Muscle of arm (tissue), 12 donors: ENCODE measurements around the gene DAG1. TPM values are rescaled to one million over a fixed set of nuclear protein-coding genes. Genes with fewer than 3 reads are reported as not detected.

Experiments
- DNase-seq: peaks from one replicate; pipeline ENCODE4 v3.0.0-alpha.2; 2013
- polyA plus RNA-seq, 12 donors: library from polyadenylated mRNA; unstranded; fragments of 120-200 nt; gene quantifications; one replicate each; pipeline ENCODE4 v1.2.1, GENCODE V29; 2013; ENCODE audit not compliant: insufficient read length in 12 of 12

The DAG1 gene
- polyA plus RNA-seq, 12 donors, result 108 to 281 (median 232) TPM; not detected in 1

DNA sequence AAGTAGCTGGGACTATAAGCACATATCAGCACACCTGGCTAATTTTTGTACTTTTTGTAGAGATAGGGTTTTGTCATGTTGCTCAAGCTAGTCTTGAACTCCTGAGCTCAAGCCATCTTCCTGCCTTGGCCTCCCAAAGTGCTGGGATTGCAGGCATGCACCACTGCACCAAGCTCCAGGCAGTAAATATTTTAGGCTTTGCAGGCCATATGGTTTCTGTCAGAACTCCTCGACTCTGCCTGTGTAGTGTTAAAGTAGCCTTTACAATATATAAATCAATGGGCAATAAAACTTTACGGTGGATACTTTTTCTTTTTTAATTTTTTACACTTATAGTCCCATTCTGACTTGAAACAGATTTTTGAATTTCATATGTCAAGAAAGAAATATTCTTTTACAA lies 41.6 kb downstream of the DAG1 start:
- no peak for DNase-seq

GRCh38 chr3:49512781-49513355 lies 42.8 kb downstream of the DAG1 start:
- no peak for DNase-seq

DNA sequence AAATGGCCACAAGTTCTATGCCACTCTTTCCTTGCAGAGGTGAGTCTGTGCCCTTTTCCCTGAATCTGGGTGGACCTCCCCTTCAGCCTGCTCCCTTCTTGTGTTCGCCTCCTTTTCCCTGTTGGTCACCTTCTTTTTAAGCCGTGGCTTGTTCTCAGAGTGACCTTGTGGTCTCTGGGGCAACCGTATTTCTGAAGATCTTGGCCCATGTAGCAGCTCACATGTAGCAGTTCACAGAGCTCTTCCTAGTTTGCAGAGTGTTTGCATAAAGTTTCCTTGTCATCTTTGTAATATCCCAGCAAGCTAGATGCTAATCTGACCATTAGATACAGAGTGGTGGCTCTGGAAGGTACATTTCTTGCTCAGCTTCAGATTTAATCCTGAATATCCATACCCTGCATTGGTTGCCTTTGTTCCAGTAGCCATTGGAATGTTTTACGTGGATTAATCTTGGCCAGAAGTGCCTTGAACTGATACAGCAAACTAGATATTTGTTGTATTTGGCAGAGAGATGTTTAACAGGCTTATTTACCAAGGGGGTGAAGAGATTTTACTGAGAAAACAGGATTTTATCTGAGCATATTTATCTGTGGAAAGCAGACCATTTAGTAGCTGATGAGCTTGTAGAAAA lies 43.5 kb downstream of the DAG1 start:
- DNase-seq, result no peak

DNA sequence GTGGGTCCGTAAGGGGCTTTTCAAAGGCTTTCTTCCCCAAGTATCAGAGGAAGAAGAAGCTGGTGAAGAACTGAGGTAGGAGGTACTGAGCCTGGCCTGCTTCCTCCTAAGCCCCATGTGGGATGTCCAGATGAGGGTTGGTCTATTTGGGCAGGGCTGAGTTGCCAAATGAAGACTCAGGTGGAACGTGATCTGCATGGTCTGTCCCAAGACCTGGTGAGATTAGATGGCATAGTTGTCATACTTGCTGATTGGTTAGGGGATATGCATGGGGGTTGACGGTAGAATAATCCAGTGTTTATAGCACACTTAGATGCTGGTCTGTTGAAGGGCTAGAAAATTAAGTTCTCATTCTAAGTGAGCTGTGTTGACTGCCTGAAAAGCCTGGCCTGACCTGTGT lies 47.9 kb downstream of the DAG1 start:
- DNase-seq, result no peak

- DNase-seq, result no peak
Observed at GRCh38 chr3:49518441-49518840, 48.4 kb downstream of the DAG1 start.

GRCh38 chr3:49519296-49519695 lies 49.2 kb downstream of the DAG1 start:
- DNase-seq, result no peak

DNA sequence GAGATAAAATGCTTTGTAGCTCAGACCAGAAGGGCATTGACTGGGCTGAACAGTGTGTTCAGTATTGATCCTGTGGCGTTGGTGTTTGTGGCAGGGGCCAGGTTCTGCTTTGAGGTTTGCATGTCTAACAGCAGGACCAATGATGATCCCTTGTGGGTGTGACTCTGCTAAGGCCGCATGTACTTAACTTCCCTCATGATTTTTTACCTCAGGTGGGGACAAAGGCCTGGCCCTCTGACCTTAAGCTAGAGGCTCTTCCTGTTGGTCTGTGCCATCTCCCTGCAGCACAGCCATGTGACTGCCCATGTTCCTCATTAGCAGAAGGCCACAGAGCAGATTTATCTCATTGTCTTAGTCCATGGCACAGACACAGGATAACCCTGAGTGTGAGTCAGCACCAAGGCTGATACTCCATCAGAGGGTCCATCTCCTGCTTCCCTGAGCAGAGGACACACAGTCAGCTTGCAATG lies 49.9 kb downstream of the DAG1 start:
- DNase-seq, result no peak

GRCh38 chr3:49523756-49524747 lies 54.0 kb downstream of the DAG1 start:
- no peak for DNase-seq

GRCh38 chr3:49529567-49529966 lies 59.5 kb downstream of the DAG1 start:
- no peak for DNase-seq

- no peak for DNase-seq
Observed at GRCh38 chr3:49530231-49530630, 60.2 kb downstream of the DAG1 start.

- no peak for DNase-seq
Observed at GRCh38 chr3:49530701-49531100, 60.6 kb downstream of the DAG1 start.

- no peak for DNase-seq
Observed at GRCh38 chr3:49531218-49531617, 61.2 kb downstream of the DAG1 start.

DNA sequence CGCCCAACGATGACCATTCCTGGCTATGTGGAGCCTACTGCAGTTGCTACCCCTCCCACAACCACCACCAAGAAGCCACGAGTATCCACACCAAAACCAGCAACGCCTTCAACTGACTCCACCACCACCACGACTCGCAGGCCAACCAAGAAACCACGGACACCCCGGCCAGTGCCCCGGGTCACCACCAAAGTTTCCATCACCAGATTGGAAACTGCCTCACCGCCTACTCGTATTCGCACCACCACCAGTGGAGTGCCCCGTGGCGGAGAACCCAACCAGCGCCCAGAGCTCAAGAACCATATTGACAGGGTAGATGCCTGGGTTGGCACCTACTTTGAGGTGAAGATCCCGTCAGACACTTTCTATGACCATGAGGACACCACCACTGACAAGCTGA lies 61.6 kb downstream of the DAG1 start:
- DNase-seq, result no peak

GRCh38 chr3:49533031-49533430 lies 63.0 kb downstream of the DAG1 start:
- DNase-seq, result no peak

GRCh38 chr3:49533786-49534519 lies 63.9 kb downstream of the DAG1 start:
- no peak for DNase-seq

- no peak for DNase-seq
Observed at GRCh38 chr3:49534581-49535441, 64.7 kb downstream of the DAG1 start.

- no peak for DNase-seq
Observed at GRCh38 chr3:49535971-49536874, 66.2 kb downstream of the DAG1 start.

GRCh38 chr3:49536875-49537533 lies 66.9 kb downstream of the DAG1 start:
- no peak for DNase-seq
